Dermis blood vessel endothelial cell (primary cell): Measurements from ENCODE around the gene UGCG. TPM values are rescaled to one million over a fixed set of nuclear protein-coding genes. Genes with fewer than 3 reads are reported as not detected.
"Not testable (repeated sequence)": the region's sequence is repeated elsewhere in the genome, so short reads cannot be mapped to it uniquely, and the experiment has no call there.

Experiments
- DNase-seq: peaks from one replicate; pipeline ENCODE4 v3.0.0; 2010
- total RNA-seq: library from RNA; depleted of rRNA; stranded (reverse); fragments of >200 nt; gene quantifications from 2 replicates; pipeline ENCODE4 v1.2.3, GENCODE V29; 2014

Gene UGCG
- 63.8 and 112 TPM in 2 replicates for total RNA-seq

GRCh38 chr9:111895996-111896941, at the start of gene UGCG:
TSS of gene UGCG (plus strand) at chr9:111896814. CDS start at chr9:111897216, 402 bp downstream.
- peak; percentile 93 for DNase-seq

GRCh38 chr9:111851553-111851952, 45.1 kb upstream of the UGCG start:
- DNase-seq = peak; percentile 25

GRCh38 chr9:111852291-111852690, 44.3 kb upstream of the UGCG start:
- no peak for DNase-seq

- DNase-seq = no peak
Observed at GRCh38 chr9:111853450-111853827, 43.2 kb upstream of the UGCG start.

GRCh38 chr9:111854799-111855198, 41.8 kb upstream of the UGCG start:
- DNase-seq = no peak

- no peak for DNase-seq
Observed at GRCh38 chr9:111857555-111858211, 38.9 kb upstream of the UGCG start.

- DNase-seq = no peak
Observed at GRCh38 chr9:111860443-111860842, 36.2 kb upstream of the UGCG start.

GRCh38 chr9:111863636-111864035, 33.0 kb upstream of the UGCG start:
- no peak for DNase-seq

GRCh38 chr9:111866976-111867375, 29.6 kb upstream of the UGCG start:
- DNase-seq = peak; percentile 75

GRCh38 chr9:111868475-111868874, 28.1 kb upstream of the UGCG start:
- no peak for DNase-seq

- DNase-seq = no peak
Observed at GRCh38 chr9:111870774-111871498, 25.7 kb upstream of the UGCG start.

GRCh38 chr9:111871499-111871855, 25.1 kb upstream of the UGCG start:
- no peak for DNase-seq

GRCh38 chr9:111872886-111873285, 23.7 kb upstream of the UGCG start:
- DNase-seq = no peak

GRCh38 chr9:111873901-111874300, 22.7 kb upstream of the UGCG start:
- DNase-seq = no peak

GRCh38 chr9:111874500-111874899, 22.1 kb upstream of the UGCG start:
- DNase-seq = no peak

GRCh38 chr9:111875291-111875690, 21.3 kb upstream of the UGCG start:
- DNase-seq = not testable (repeated sequence)

GRCh38 chr9:111875691-111876090, 20.9 kb upstream of the UGCG start:
- not testable (repeated sequence) for DNase-seq

GRCh38 chr9:111876179-111876578, 20.4 kb upstream of the UGCG start:
- DNase-seq = no peak

GRCh38 chr9:111877420-111877819, 19.2 kb upstream of the UGCG start:
- DNase-seq = no peak

- DNase-seq = no peak
Observed at GRCh38 chr9:111878946-111879345, 17.7 kb upstream of the UGCG start.

GRCh38 chr9:111886983-111887718, 9.5 kb upstream of the UGCG start:
- DNase-seq = no peak

- DNase-seq = no peak
Observed at GRCh38 chr9:111890334-111890733, 6.3 kb upstream of the UGCG start.

- not testable (repeated sequence) for DNase-seq
Observed at GRCh38 chr9:111890867-111891266, 5.7 kb upstream of the UGCG start.
